H9 (cell line): Measurements from ENCODE around the gene KLRK1. TPM values are rescaled to one million over a fixed set of nuclear protein-coding genes. Genes with fewer than 3 reads are reported as not detected.

Source experiments
- DNase-seq: peaks from one replicate; pipeline ENCODE4 v3.0.0-alpha.2; 2017
- H2AFZ ChIP-seq: one replicate; pipeline ENCODE4 v1.6.1; 2013; ENCODE audit warnings: mild to moderate bottlenecking, low read length, control low read depth, moderate library complexity
- H2AK5ac ChIP-seq: 2 replicates; pipeline ENCODE4 v1.6.1; 2013; ENCODE audit warnings: low read length, control low read depth, mixed read lengths; ENCODE audit not compliant: insufficient read length
- H2BK120ac ChIP-seq: one replicate; pipeline ENCODE4 v1.6.1; 2013; ENCODE audit warnings: low read depth, mild to moderate bottlenecking, low read length, control low read depth, inconsistent platforms; ENCODE audit not compliant: poor library complexity, severe bottlenecking
- H2BK12ac ChIP-seq: 2 replicates; pipeline ENCODE4 v1.6.1; 2013; ENCODE audit warnings: low read length, control low read depth, mixed read lengths, low read depth; ENCODE audit not compliant: insufficient read length
- H2BK15ac ChIP-seq: 2 replicates; pipeline ENCODE4 v1.6.1; 2013; ENCODE audit warnings: low read depth, low read length, control low read depth
- H2BK20ac ChIP-seq: one replicate; pipeline ENCODE4 v1.6.1; 2013; ENCODE audit warnings: low read depth, mild to moderate bottlenecking, low read length, control low read depth, inconsistent platforms; ENCODE audit not compliant: poor library complexity, severe bottlenecking
- H2BK5ac ChIP-seq: 2 replicates; pipeline ENCODE4 v1.6.1; 2013; ENCODE audit warnings: low read length, control low read depth, mixed read lengths; ENCODE audit not compliant: insufficient read length
- H3K14ac ChIP-seq: 2 replicates; pipeline ENCODE4 v1.6.1; 2013; ENCODE audit warnings: low read length, control low read depth; ENCODE audit not compliant: insufficient read depth
- H3K18ac ChIP-seq: 2 replicates; pipeline ENCODE4 v1.6.1; 2013; ENCODE audit warnings: low read depth, mild to moderate bottlenecking, mixed read lengths, low read length, control low read depth; ENCODE audit not compliant: insufficient read length
- H3K23ac ChIP-seq: 2 replicates; pipeline ENCODE4 v1.6.1; 2013; ENCODE audit warnings: low read length, control low read depth, mixed read lengths, low read depth; ENCODE audit not compliant: insufficient read length
- H3K23me2 ChIP-seq: 2 replicates; pipeline ENCODE4 v1.6.1; 2013; ENCODE audit warnings: low read depth, mild to moderate bottlenecking, mixed read lengths, low read length, control low read depth; ENCODE audit not compliant: insufficient read length, poor library complexity, severe bottlenecking
- H3K27ac ChIP-seq: 2 replicates; pipeline ENCODE4 v1.5.1; 2013; ENCODE audit warnings: low read length, control low read depth, mixed read lengths, low read depth; ENCODE audit not compliant: insufficient read length
- H3K27me3 ChIP-seq: 2 replicates; pipeline ENCODE4 v1.6.1; 2013; ENCODE audit warnings: low read length, control low read depth, inconsistent platforms; ENCODE audit not compliant: insufficient read depth
- H3K4ac ChIP-seq: 2 replicates; pipeline ENCODE4 v1.6.1; 2013; ENCODE audit warnings: low read depth, mild to moderate bottlenecking, control low read depth, inconsistent platforms, low read length, moderate library complexity
- H3K4me1 ChIP-seq: 2 replicates; pipeline ENCODE4 v1.6.1; 2013; ENCODE audit warnings: low read length, control low read depth, inconsistent platforms; ENCODE audit not compliant: insufficient read depth
- H3K4me2 ChIP-seq: 2 replicates; pipeline ENCODE4 v1.6.1; 2013; ENCODE audit warnings: low read length, control low read depth, mixed read lengths; ENCODE audit not compliant: insufficient read length, insufficient read depth
- H3K56ac ChIP-seq: 2 replicates; pipeline ENCODE4 v1.6.1; 2013; ENCODE audit warnings: low read depth, mild to moderate bottlenecking, mixed read lengths, low read length, control low read depth; ENCODE audit not compliant: insufficient read length
- H3K79me1 ChIP-seq: 2 replicates; pipeline ENCODE4 v1.6.1; 2013; ENCODE audit warnings: low read depth, mild to moderate bottlenecking, moderate library complexity, low read length, control low read depth, inconsistent platforms; ENCODE audit not compliant: insufficient read depth, poor library complexity, severe bottlenecking
- H3K79me2 ChIP-seq: 2 replicates; pipeline ENCODE4 v1.6.1; 2013; ENCODE audit warnings: low read length, control low read depth, inconsistent platforms; ENCODE audit not compliant: insufficient read depth
- H3K9ac ChIP-seq: 2 replicates; pipeline ENCODE4 v1.6.1; 2013; ENCODE audit warnings: low read length, control low read depth, mixed read lengths; ENCODE audit not compliant: insufficient read length; ENCODE audit errors: extremely low read depth
- H3K9me3 ChIP-seq: one replicate; pipeline ENCODE4 v1.6.1; 2013; ENCODE audit warnings: low read depth, low read length, inconsistent platforms; ENCODE audit not compliant: control insufficient read depth
- H3T11ph ChIP-seq: one replicate; pipeline ENCODE4 v1.6.1; 2013; ENCODE audit warnings: mild to moderate bottlenecking, low read length, control low read depth, inconsistent platforms
- H4K20me1 ChIP-seq: one replicate; pipeline ENCODE4 v1.6.1; 2013; ENCODE audit not compliant: control insufficient read depth, insufficient read length, insufficient read depth
- H4K5ac ChIP-seq: 2 replicates; pipeline ENCODE4 v1.6.1; 2013; ENCODE audit warnings: low read depth, mild to moderate bottlenecking, mixed read lengths, low read length, control low read depth; ENCODE audit not compliant: insufficient read length
- H4K8ac ChIP-seq: replicated peaks from 2 replicates; pipeline ENCODE4 v1.6.1; 2013; ENCODE audit warnings: low read length, control low read depth, mixed read lengths, low read depth; ENCODE audit not compliant: insufficient read length
- H4K91ac ChIP-seq: 2 replicates; pipeline ENCODE4 v1.6.1; 2013; ENCODE audit warnings: low read depth, mild to moderate bottlenecking, moderate library complexity, mixed read lengths, low read length, control low read depth; ENCODE audit not compliant: insufficient read length
- H3K27ac Mint-ChIP-seq, 3 experiments: 2 replicates in 2 of 3; 3 replicates in 1 of 3; pipeline ENCODE4 v1.8.0; 2020 to 2021; ENCODE audit warnings: mixed read lengths in 3 of 3, mild to moderate bottlenecking in 1 of 3, moderate library complexity in 1 of 3
- H3K27me3 Mint-ChIP-seq: 2 replicates; pipeline ENCODE4 v1.8.0; 2021; ENCODE audit warnings: low read depth, mild to moderate bottlenecking, moderate library complexity, mixed read lengths
- H3K36me3 Mint-ChIP-seq, 3 experiments: 2 replicates in 2 of 3; 3 replicates in 1 of 3; pipeline ENCODE4 v1.8.0; 2020 to 2021; ENCODE audit warnings: low read depth in 3 of 3, mixed read lengths in 3 of 3; ENCODE audit not compliant: insufficient read depth in 1 of 3
- H3K4me1 Mint-ChIP-seq, 2 experiments: 2 replicates each; pipeline ENCODE4 v1.8.0; 2020; ENCODE audit warnings: mixed read lengths in 2 of 2
- H3K4me3 Mint-ChIP-seq, 2 experiments: 2 replicates in 1 of 2; 3 replicates in 1 of 2; pipeline ENCODE4 v1.8.0; 2020 to 2021; ENCODE audit warnings: mild to moderate bottlenecking in 2 of 2, mixed read lengths in 2 of 2, moderate library complexity in 1 of 2
- H3K9me3 Mint-ChIP-seq, 2 experiments: 2 replicates in 1 of 2; 3 replicates in 1 of 2; pipeline ENCODE4 v1.8.0; 2020; ENCODE audit warnings: mild to moderate bottlenecking in 2 of 2, mixed read lengths in 2 of 2, moderate library complexity in 1 of 2
- CTCF ChIP-seq: fragments of 200-600 bp; sonication (generic); conservative IDR thresholded peaks from 3 replicates; pipeline ENCODE4 v1.8.0; 2021; ENCODE audit warnings: antibody characterized with exemption, mild to moderate bottlenecking
- WGBS: extraction: QIAGEN DNeasy Blood & Tissue Kit; methylation state at CpG from one replicate; pipeline ENCODE4 v1.1.7; 2013; ENCODE audit warnings: missing lambda C conversion rate, low lambda C conversion rate, mixed read lengths; ENCODE audit not compliant: insufficient read length; ENCODE audit errors: extremely low coverage; 5-methylcytosine and 5-hydroxymethylcytosine counted together
- total RNA-seq: library from RNA; stranded (reverse); gene quantifications from 2 replicates; pipeline ENCODE4 v1.2.1, GENCODE V29; 2021

KLRK1 gene
- total RNA-seq, 1 experiment from 2014 or later: not detected

GRCh38 chr12:10361084-10361483, 28.8 kb downstream of the KLRK1 start:
- WGBS: no CpG with 5 or more reads among the region's 4 CpGs
- Histone ChIP-seq H3K18ac (no peak overlapping the region), H2AFZ (no peak overlapping the region), H3K14ac (no peak overlapping the region), H2BK15ac (no peak overlapping the region), H2BK12ac (no peak overlapping the region), H3K23ac (no peak overlapping the region), H2BK120ac (no peak overlapping the region), H3K4me1 (peaks cover 15% of the 10 kb centered on the region; the same call in 1 of the 2 replicates), H3K9me3 (no peaks in the 10 kb centered on the region), H3K56ac (no peak overlapping the region), H4K5ac (no peak overlapping the region), H2BK20ac (no peak overlapping the region), H3K9ac (no peak overlapping the region), H3K23me2 (peaks cover 12% of the 10 kb centered on the region), H3K79me2 (no peaks in the 10 kb centered on the region), H3K27ac (no peak overlapping the region), H4K8ac (no peak overlapping the region), H3T11ph (no peak overlapping the region), H4K20me1 (no peaks in the 10 kb centered on the region), H3K4ac (no peak overlapping the region), H3K4me2 (no peak overlapping the region), H3K79me1 (no peaks in the 10 kb centered on the region), H3K27me3 (no peaks in the 10 kb centered on the region), H2AK5ac (no peak overlapping the region), H2BK5ac (no peak overlapping the region), H4K91ac (no peak overlapping the region)
- peaks cover 7 to 8% of the 10 kb centered on the region in 2 experiments; a peak in 3 of 5 replicates for H3K9me3 Mint-ChIP-seq
- H3K27ac Mint-ChIP-seq: peak overlapping the region in 2 of 3 experiments; percentile 46 to 58; a peak in 4 of 7 replicates
- H3K27me3 Mint-ChIP-seq: no peaks in the 10 kb centered on the region; the same call in 1 of the 2 replicates
- H3K36me3 Mint-ChIP-seq: peaks cover 3 to 23% (median 3%) of the 10 kb centered on the region in 3 experiments; a peak in 6 of 7 replicates
- peak; percentile 85 for DNase-seq
- TF ChIP-seq CTCF: no peak
- no peak overlapping the region for H3K4me3 Mint-ChIP-seq
- H3K4me1 Mint-ChIP-seq: peaks cover 27 to 30% of the 10 kb centered on the region in 2 experiments
